NCI-H146 treated with DMSO at 0.1 percent for 48 hours (cell line): ENCODE measurements around the gene CD28.
"Not testable (repeated sequence)": the region's sequence is repeated elsewhere in the genome, so short reads cannot be mapped to it uniquely, and the experiment has no call there.

Experiments used
- DNase-seq: peaks from one replicate; lab custom pipeline; 2025; ENCODE audit not compliant: unreplicated experiment; lab: John Stamatoyannopoulos, UW

CD28 gene

DNA sequence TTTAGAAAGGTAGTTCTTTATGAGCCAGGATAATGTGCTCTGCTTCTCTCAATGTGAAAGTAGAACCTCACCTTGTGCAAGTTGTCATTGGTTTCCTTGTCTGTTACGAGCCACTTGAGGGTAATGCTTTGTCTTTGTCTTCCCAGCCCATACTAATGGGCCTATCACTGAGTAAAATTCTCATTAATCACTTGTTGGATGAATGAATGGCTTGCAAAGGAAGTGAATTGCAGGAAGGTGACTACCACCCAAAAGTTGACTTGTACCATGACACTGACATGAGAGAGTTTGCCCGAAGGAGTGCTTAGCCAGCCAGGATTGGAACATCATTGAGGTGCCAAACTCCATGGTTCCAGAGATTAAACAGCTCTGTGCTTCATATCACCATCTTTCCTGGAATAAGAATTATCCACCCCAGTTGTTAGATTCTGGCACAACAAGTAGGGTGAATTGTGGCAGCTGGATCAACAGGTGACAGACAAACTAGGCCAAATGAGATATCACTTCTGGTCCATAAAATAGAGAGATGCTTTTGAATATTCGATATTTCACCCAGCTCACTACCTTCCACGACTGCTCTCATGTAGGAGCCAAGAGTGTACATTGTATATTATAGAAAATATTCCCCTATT lies 20.5 kb upstream of the CD28 start:
- no peak for DNase-seq

DNA sequence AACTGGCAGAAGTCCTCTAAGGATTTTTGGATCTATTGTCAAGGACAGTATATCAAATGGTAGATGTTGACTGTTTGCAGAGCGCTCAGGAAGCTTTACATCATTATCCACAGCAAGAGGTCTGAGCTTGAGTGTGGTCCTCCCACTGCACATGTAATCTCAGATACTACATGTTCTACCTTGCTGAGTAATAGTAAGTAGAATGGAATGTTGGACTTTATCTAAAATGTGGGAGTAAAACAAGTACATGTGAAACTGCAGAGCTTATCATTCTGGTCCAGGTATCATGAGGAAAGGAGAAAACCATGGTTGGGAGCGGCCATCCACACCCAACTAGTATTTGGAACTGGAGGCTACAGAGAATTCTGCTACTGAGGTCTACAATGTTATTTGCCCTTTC lies 19.3 kb upstream of the CD28 start:
- no peak for DNase-seq

- DNase-seq, result no peak
Observed at GRCh38 chr2:203688798-203689197, 17.6 kb upstream of the CD28 start.

GRCh38 chr2:203689426-203690116 lies 16.9 kb upstream of the CD28 start:
- no peak for DNase-seq

DNA sequence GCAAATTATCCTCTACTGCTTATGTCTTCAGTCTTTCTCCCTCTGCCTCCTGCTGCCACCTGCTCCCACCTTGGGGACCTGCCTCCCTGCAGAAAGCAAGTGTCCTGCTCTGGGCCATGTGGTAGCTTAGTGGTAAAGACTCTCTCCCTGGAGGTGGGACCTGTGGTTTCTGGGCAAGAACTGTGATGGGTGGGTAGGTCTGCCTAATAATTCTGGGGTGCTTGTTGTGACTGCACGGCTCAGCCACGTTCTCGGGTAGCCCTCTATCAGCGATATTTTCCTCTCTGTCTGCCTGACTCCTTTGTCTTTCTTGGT lies 16.4 kb upstream of the CD28 start:
- no peak for DNase-seq

GRCh38 chr2:203690441-203691047 lies 15.9 kb upstream of the CD28 start:
- no peak for DNase-seq

- DNase-seq, result no peak
Observed at GRCh38 chr2:203691149-203691548, 15.3 kb upstream of the CD28 start.

GRCh38 chr2:203692031-203692710 lies 14.3 kb upstream of the CD28 start:
- DNase-seq, result no peak

- DNase-seq, result no peak
Observed at GRCh38 chr2:203693242-203693879, 13.1 kb upstream of the CD28 start.

DNA sequence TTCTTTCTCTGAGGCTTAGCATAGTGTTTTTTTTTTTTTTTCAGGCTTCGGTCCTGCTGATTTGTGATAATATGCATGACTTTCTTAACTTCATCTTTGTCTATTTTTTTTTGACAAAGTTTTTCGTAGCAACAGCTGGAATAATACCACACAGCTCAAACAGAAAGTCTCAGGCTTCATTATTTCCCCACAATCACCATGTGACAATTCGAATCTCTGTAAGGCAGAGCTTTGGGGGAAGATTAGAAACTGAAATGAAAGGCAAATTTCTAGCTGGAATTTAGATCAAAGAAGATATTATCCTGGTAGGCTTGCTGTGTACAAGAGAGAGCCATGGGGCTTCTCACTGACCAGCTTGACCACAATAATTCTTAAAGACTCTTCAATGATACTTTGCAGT lies 12.2 kb upstream of the CD28 start:
- DNase-seq, result no peak

GRCh38 chr2:203697190-203697589 lies 9.2 kb upstream of the CD28 start:
- DNase-seq, result no peak

DNA sequence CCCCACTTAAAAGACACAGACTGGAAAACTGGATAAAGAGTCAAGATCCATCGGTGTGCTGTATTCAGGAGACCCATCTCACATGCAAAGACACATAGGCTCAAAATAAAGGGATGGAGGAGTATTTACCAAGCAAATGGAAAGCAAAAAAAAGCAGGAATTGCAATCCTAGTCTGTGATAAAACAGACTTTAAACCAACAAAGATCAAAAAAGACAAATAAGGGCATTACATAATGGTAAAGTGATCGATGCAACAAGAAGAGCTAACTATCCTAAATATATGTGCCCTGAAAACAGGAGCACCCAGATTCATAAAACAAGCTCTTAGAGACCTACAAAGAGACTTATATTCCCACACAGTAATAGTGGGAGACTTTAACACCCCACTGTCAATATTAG lies 8.7 kb upstream of the CD28 start:
- not testable (repeated sequence) for DNase-seq

GRCh38 chr2:203698410-203698809 lies 8.0 kb upstream of the CD28 start:
- not testable (repeated sequence) for DNase-seq

GRCh38 chr2:203704430-203704829 lies 2.0 kb upstream of the CD28 start:
- DNase-seq, result no peak

DNA sequence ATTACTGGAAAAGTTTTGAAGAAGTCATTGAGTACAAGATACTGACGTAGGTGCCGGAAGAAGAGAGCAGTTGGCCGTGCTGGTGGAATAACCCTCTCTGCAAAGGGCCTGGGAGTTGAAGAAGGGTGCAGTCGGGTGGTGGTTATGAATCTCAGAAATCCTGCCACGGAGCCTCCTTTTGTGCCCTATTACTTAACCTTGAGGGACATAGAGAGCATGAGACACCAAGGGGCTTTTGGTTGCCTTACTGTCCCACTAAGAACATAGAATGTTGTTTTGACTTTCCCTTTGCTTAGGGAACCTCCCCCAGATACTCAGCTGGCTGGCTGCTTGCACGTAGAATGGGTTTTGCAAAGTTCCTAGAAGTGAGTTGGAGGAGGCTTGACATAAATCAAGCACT lies 1.3 kb upstream of the CD28 start:
- no peak for DNase-seq

- no peak for DNase-seq
Observed at GRCh38 chr2:203707530-203707929, 1.1 kb downstream of the CD28 start.

DNA sequence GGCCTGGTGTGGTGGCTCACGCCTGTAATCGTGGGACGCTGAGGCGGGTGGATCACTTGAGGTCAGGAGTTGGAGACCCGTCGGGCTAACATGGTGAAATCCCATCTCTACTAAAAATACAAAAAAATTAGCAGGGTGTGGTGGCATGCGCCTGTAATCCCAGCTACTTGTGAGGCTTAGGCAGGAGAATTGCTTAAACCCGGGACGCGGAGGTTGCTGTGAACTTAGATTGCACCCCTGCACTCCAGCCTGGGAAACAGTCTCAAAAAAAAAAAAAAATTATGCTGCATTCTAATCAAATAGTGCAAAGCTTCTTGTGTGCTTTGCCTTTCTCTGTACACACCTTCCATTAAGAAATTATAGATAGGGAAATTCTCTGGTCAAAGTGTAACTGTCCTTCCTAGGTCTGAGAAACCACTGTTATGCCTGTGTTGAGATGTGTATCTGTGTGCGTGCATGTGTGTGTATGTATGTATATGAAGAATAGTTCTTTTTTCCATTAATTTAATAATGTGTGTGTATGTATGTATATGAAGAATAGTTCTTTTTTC lies 2.5 kb downstream of the CD28 start:
- no peak for DNase-seq

- no peak for DNase-seq
Observed at GRCh38 chr2:203709416-203710040, 3.1 kb downstream of the CD28 start.

GRCh38 chr2:203710226-203710625 lies 3.8 kb downstream of the CD28 start:
- no peak for DNase-seq

GRCh38 chr2:203710952-203711351 lies 4.5 kb downstream of the CD28 start:
- no peak for DNase-seq

- no peak for DNase-seq
Observed at GRCh38 chr2:203711399-203711798, 5.0 kb downstream of the CD28 start.
